ENCODE results near the gene HES3. TPM values are rescaled to one million over a fixed set of nuclear protein-coding genes. Genes with fewer than 3 reads are reported as not detected.

HES3 gene
- total RNA-seq, 4 donors from 2014 or later = not detected

GRCh38 chr1:6205849-6206519 lies 38.0 kb upstream of the HES3 start, which contains the start of gene RNF207:
Gene RNF207, plus strand, starts transcription at chr1:6206119. Its CDS starts 417 bp downstream, at chr1:6206536.
- TF ChIP-seq CTCF (IDR thresholded peaks at IDR 0.05; ENCODE audit: low read depth) = no peak

- no peak for TF ChIP-seq CTCF (IDR thresholded peaks at IDR 0.05; ENCODE audit: low read depth)
Measured at GRCh38 chr1:6206520-6206855, 37.5 kb upstream of the HES3 start.

GRCh38 chr1:6207075-6207885 lies 36.7 kb upstream of the HES3 start:
- TF ChIP-seq CTCF (IDR thresholded peaks at IDR 0.05; ENCODE audit: low read depth) = no peak

- no peak for TF ChIP-seq CTCF (IDR thresholded peaks at IDR 0.05; ENCODE audit: low read depth)
Measured at GRCh38 chr1:6207921-6208320, 36.1 kb upstream of the HES3 start.

GRCh38 chr1:6208723-6209660 lies 35.0 kb upstream of the HES3 start:
- no peak for TF ChIP-seq CTCF (IDR thresholded peaks at IDR 0.05; ENCODE audit: low read depth)

GRCh38 chr1:6209661-6210580 lies 34.1 kb upstream of the HES3 start:
- TF ChIP-seq CTCF (IDR thresholded peaks at IDR 0.05; ENCODE audit: low read depth) = no peak

Data from subcutaneous adipose tissue (tissue), 4 donors.